Mucosa of descending colon (tissue), 3 donors: ENCODE data around the gene RPTOR. TPM values are rescaled to one million over a fixed set of nuclear protein-coding genes. Genes with fewer than 3 reads are reported as not detected.

Experiments used
- ATAC-seq: fragments of 200-7000 bp; cut with Tn5 transposase; one replicate; pipeline ENCODE4 v1.9.1; 2020; ENCODE audit warnings: mild to moderate bottlenecking, moderate library complexity
- DNase-seq, 3 donors: peaks; one replicate each; pipeline ENCODE4 v3.0.0-alpha.2; 2020
- H3K36me3 ChIP-seq: fragments of 200-600 bp; one replicate; pipeline ENCODE4 v1.8.0; 2021; ENCODE audit warnings: low read depth, mild to moderate bottlenecking
- H3K4me1 ChIP-seq: fragments of 200-600 bp; one replicate; pipeline ENCODE4 v1.8.0; 2021; ENCODE audit warnings: low read depth, mild to moderate bottlenecking
- H3K4me3 ChIP-seq: fragments of 200-600 bp; one replicate; pipeline ENCODE4 v1.8.0; 2021; ENCODE audit warnings: mild to moderate bottlenecking
- H3K9me3 ChIP-seq: fragments of 200-600 bp; one replicate; pipeline ENCODE4 v1.8.0; 2021; ENCODE audit warnings: mild to moderate bottlenecking
- CTCF ChIP-seq: fragments of 200-600 bp; IDR thresholded peaks from one replicate; pipeline ENCODE4 v1.8.0; 2022; ENCODE audit warnings: antibody characterized with exemption, mild to moderate bottlenecking
- intact Hi-C, 2 donors: fragments of 100-400 bp; cut with DNase I in 1 of 2; cut with micrococcal nuclease in 1 of 2; formaldehyde crosslinking; loops; one replicate each; pipeline versions ENCODE4 v1.11.0 to v1.11.1; 2022; cut with DNase I, micrococcal nuclease
- total RNA-seq, 3 donors: library from RNA; stranded (reverse); fragmentation: NEBNext Ultra II Directional in 2 of 3; extraction: Animal tissue kit (Norgen Biotek cat#: 25700) in 2 of 3; gene quantifications; one replicate each; pipeline versions ENCODE4 v1.2.1 to v1.2.4, GENCODE V29; 2021 to 2023
- donor health status: DM: no; HTN: no; CAD: no; lungs with moderate emphysema.
- donor health status: DM: no; HTN: no; CAD: no.
- donor health status: DM: no; HTN: yes; CAD: no.

Gene RPTOR
- total RNA-seq, 3 donors from 2014 or later = 30.5 to 44.4 (median 37.2) TPM

GRCh38 chr17:80908211-80908610, 363.6 kb downstream of the RPTOR start:
- H3K9me3 ChIP-seq = no peaks in the 10 kb centered on the region
- DNase-seq (no peak), ATAC-seq (no peak)
- H3K36me3 ChIP-seq = no peaks in the 10 kb centered on the region
- TF ChIP-seq CTCF = no peak
- H3K4me3 ChIP-seq = no peak overlapping the region
- H3K4me1 ChIP-seq = no peaks in the 10 kb centered on the region
- intact Hi-C loops = no loop called here

- H3K4me3 ChIP-seq = no peak overlapping the region
- ATAC-seq (no peak), DNase-seq (no peak)
- no peaks in the 10 kb centered on the region for H3K36me3 ChIP-seq
- intact Hi-C loops = no loop called here
- H3K4me1 ChIP-seq = no peaks in the 10 kb centered on the region
- no peak for TF ChIP-seq CTCF
- H3K9me3 ChIP-seq = no peaks in the 10 kb centered on the region
Observed at GRCh38 chr17:80908776-80909175, 364.1 kb downstream of the RPTOR start.

GRCh38 chr17:80909635-80910034, 365.0 kb downstream of the RPTOR start:
- no peak for TF ChIP-seq CTCF
- H3K4me1 ChIP-seq = no peaks in the 10 kb centered on the region
- H3K36me3 ChIP-seq = no peaks in the 10 kb centered on the region
- no peak for ATAC-seq
- no peaks in the 10 kb centered on the region for H3K9me3 ChIP-seq
- no peak overlapping the region for H3K4me3 ChIP-seq
- intact Hi-C loops = no loop called here
- DNase-seq = no peak

- intact Hi-C loops = no loop called here
- Histone ChIP-seq H3K9me3 (no peaks in the 10 kb centered on the region), H3K36me3 (no peaks in the 10 kb centered on the region), H3K4me1 (no peaks in the 10 kb centered on the region), H3K4me3 (no peak overlapping the region)
- no peak for ATAC-seq
- DNase-seq = no peak
- TF ChIP-seq CTCF = no peak
Observed at GRCh38 chr17:80910043-80910442, 365.4 kb downstream of the RPTOR start.

GRCh38 chr17:80912476-80912875, 367.8 kb downstream of the RPTOR start:
- Histone ChIP-seq H3K9me3 (no peaks in the 10 kb centered on the region), H3K4me3 (no peak overlapping the region), H3K36me3 (no peaks in the 10 kb centered on the region), H3K4me1 (no peaks in the 10 kb centered on the region)
- intact Hi-C loops = no loop called here
- no peak for TF ChIP-seq CTCF
- ATAC-seq (no peak), DNase-seq (no peak)
